WTC11 (cell line): ENCODE results near the gene C5orf15. TPM values are rescaled to one million over a fixed set of nuclear protein-coding genes. Genes with fewer than 3 reads are reported as not detected.

Experiments used
- ATAC-seq: fragments of 200-7000 bp; cut with Tn5 transposase; 2 replicates; pipeline ENCODE4 v1.10.0; 2021; ENCODE audit warnings: mild to moderate bottlenecking, moderate library complexity
- CTCF ChIA-PET: fragments of 300-600 bp; sonication (Branson Sonifier 250); formaldehyde crosslinking; loops from one replicate; lab custom pipeline; 2021; ENCODE audit warnings: antibody characterized with exemption; lab: Charles Lee
- POLR2A ChIA-PET: fragments of 350-600 bp; sonication (Branson Sonifier 250); formaldehyde crosslinking; loops from one replicate; lab custom pipeline; 2021; ENCODE audit warnings: antibody characterized with exemption; lab: Charles Lee
- DNase-seq: peaks from one replicate; pipeline ENCODE4 v3.0.0; 2021; ENCODE audit warnings: low spot score
- H3K27ac Mint-ChIP-seq: 2 replicates; pipeline ENCODE4 v1.8.0; 2021; ENCODE audit warnings: mixed read lengths
- H3K27me3 Mint-ChIP-seq: 2 replicates; pipeline ENCODE4 v1.8.0; 2021; ENCODE audit warnings: low read depth, mild to moderate bottlenecking, moderate library complexity, mixed read lengths
- H3K36me3 Mint-ChIP-seq: 2 replicates; pipeline ENCODE4 v1.8.0; 2021; ENCODE audit warnings: mixed read lengths
- H3K4me1 Mint-ChIP-seq: 2 replicates; pipeline ENCODE4 v1.8.0; 2022; ENCODE audit warnings: mixed read lengths
- H3K4me3 Mint-ChIP-seq: 2 replicates; pipeline ENCODE4 v1.8.0; 2021; ENCODE audit warnings: mild to moderate bottlenecking, moderate library complexity, mixed read lengths
- H3K9me3 Mint-ChIP-seq: 2 replicates; pipeline ENCODE4 v1.8.0; 2021; ENCODE audit warnings: mixed read lengths
- EMX1 ChIP-seq: fragments of 250-450 bp; sonication (Bioruptor Pico); IDR thresholded peaks from 2 replicates; pipeline ENCODE4 v1.8.0; 2021; ENCODE audit warnings: mild to moderate bottlenecking
- GRHL2 ChIP-seq: fragments of 250-450 bp; sonication (Bioruptor Pico); IDR thresholded peaks from 2 replicates; pipeline ENCODE4 v1.8.0; 2022; ENCODE audit warnings: mild to moderate bottlenecking, moderate library complexity; ENCODE audit not compliant: insufficient replicate concordance, severe bottlenecking
- GTF2I ChIP-seq: fragments of 250-450 bp; sonication (Bioruptor Pico); conservative IDR thresholded peaks from 2 replicates; pipeline ENCODE4 v1.4.0; 2021; ENCODE audit warnings: mild to moderate bottlenecking
- HMGA2 ChIP-seq: fragments of 250-450 bp; sonication (Bioruptor Pico); IDR thresholded peaks from 2 replicates; pipeline ENCODE4 v1.4.0; 2021; ENCODE audit warnings: mild to moderate bottlenecking, moderate library complexity
- MXD4 ChIP-seq: fragments of 250-450 bp; sonication (Bioruptor Pico); IDR thresholded peaks from 2 replicates; pipeline ENCODE4 v1.8.0; 2021; ENCODE audit warnings: mild to moderate bottlenecking, moderate library complexity, borderline replicate concordance
- RORB ChIP-seq: fragments of 250-450 bp; sonication (Bioruptor Pico); IDR thresholded peaks from 2 replicates; pipeline ENCODE4 v1.9.0; 2021; ENCODE audit warnings: mild to moderate bottlenecking
- SMAD3 ChIP-seq: sonication (generic); formaldehyde crosslinking; IDR thresholded peaks from 2 replicates; pipeline ENCODE4 v1.8.0; 2022; ENCODE audit warnings: missing genetic modification reagents, mild to moderate bottlenecking, borderline replicate concordance
- ZNF121 ChIP-seq: sonication (generic); formaldehyde crosslinking; IDR thresholded peaks from 2 replicates; pipeline ENCODE4 v1.8.0; 2023; ENCODE audit warnings: missing genetic modification reagents
- ZNF671 ChIP-seq: fragments of 250-450 bp; sonication (Bioruptor Pico); IDR thresholded peaks from 2 replicates; pipeline ENCODE4 v1.8.0; 2021; ENCODE audit warnings: mild to moderate bottlenecking
- total RNA-seq: library from RNA; stranded (reverse); gene quantifications from 3 replicates; pipeline ENCODE4 v1.2.3, GENCODE V29; 2021
- TF ChIP-seq, protein P1 (sequence below): sonication (generic); formaldehyde crosslinking; IDR thresholded peaks from 2 replicates; pipeline ENCODE4 v1.8.1; 2023; ENCODE audit warnings: mild to moderate bottlenecking, missing genetic modification reagents, moderate library complexity
- TF ChIP-seq, protein P2 (sequence below): sonication (generic); formaldehyde crosslinking; IDR thresholded peaks from 2 replicates; pipeline ENCODE4 v1.8.1; 2023; ENCODE audit warnings: mild to moderate bottlenecking, missing genetic modification reagents, moderate library complexity
- TF ChIP-seq, protein P3 (sequence below): sonication (generic); formaldehyde crosslinking; IDR thresholded peaks from 2 replicates; pipeline ENCODE4 v1.8.0; 2023; ENCODE audit warnings: missing genetic modification reagents
- TF ChIP-seq, protein P4 (sequence below): sonication (generic); formaldehyde crosslinking; IDR thresholded peaks from 2 replicates; pipeline ENCODE4 v1.8.0; 2022; ENCODE audit warnings: missing genetic modification reagents
- TF ChIP-seq, protein P5 (sequence below): sonication (generic); formaldehyde crosslinking; IDR thresholded peaks from 2 replicates; pipeline ENCODE4 v1.8.1; 2022; ENCODE audit warnings: low read depth, mild to moderate bottlenecking, moderate library complexity, missing genetic modification reagents, borderline replicate concordance
- TF ChIP-seq, protein P6 (sequence below): sonication (generic); formaldehyde crosslinking; IDR thresholded peaks from 2 replicates; pipeline ENCODE4 v1.8.1; 2022; ENCODE audit warnings: mild to moderate bottlenecking, missing genetic modification reagents, moderate library complexity, borderline replicate concordance
- TF ChIP-seq, protein P7 (sequence below): sonication (generic); formaldehyde crosslinking; conservative IDR thresholded peaks from 2 replicates; pipeline ENCODE4 v1.8.1; 2023; ENCODE audit warnings: mild to moderate bottlenecking, low read depth, missing genetic modification reagents, moderate library complexity

C5orf15 gene
- total RNA-seq, 1 experiment from 2014 or later, result 32.7 TPM

DNA sequence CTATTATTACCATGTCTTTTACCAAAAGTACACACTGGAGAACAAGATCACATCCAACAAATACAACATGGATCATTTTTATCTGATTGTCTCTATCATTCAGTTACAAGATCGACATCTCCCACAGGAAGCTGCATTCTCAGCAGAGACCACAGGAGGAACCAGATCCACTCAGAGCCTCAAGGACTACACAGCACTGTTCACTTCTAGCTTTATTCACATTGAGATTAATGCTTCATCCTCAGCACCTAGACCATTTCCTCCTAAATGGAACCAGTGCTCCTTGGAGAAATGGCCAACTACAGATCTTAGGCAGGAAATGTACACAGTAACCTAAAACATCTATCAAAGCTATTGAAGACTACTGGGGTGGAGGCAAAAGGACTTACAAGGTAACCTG lies 13.3 kb upstream of the C5orf15 start:
- TF ChIP-seq, protein P1, sequence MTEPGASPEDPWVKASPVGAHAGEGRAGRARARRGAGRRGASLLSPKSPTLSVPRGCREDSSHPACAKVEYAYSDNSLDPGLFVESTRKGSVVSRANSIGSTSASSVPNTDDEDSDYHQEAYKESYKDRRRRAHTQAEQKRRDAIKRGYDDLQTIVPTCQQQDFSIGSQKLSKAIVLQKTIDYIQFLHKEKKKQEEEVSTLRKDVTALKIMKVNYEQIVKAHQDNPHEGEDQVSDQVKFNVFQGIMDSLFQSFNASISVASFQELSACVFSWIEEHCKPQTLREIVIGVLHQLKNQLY (CRISPR knock-in tag), result no peak
- TF ChIP-seq GTF2I (CRISPR knock-in tag) (no peak), SMAD3 (CRISPR knock-in tag) (no peak), ZNF121 (CRISPR knock-in tag) (no peak), GRHL2 (no peak), HMGA2 (CRISPR knock-in tag) (no peak), EMX1 (CRISPR knock-in tag) (no peak), MXD4 (no peak), ZNF671 (CRISPR knock-in tag) (no peak), RORB (CRISPR knock-in tag) (no peak)
- TF ChIP-seq, protein P2, sequence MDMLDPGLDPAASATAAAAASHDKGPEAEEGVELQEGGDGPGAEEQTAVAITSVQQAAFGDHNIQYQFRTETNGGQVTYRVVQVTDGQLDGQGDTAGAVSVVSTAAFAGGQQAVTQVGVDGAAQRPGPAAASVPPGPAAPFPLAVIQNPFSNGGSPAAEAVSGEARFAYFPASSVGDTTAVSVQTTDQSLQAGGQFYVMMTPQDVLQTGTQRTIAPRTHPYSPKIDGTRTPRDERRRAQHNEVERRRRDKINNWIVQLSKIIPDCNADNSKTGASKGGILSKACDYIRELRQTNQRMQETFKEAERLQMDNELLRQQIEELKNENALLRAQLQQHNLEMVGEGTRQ (CRISPR knock-in tag), result no peak
- TF ChIP-seq, protein P3, sequence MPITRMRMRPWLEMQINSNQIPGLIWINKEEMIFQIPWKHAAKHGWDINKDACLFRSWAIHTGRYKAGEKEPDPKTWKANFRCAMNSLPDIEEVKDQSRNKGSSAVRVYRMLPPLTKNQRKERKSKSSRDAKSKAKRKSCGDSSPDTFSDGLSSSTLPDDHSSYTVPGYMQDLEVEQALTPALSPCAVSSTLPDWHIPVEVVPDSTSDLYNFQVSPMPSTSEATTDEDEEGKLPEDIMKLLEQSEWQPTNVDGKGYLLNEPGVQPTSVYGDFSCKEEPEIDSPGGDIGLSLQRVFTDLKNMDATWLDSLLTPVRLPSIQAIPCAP (CRISPR knock-in tag), result no peak
- TF ChIP-seq, protein P4, sequence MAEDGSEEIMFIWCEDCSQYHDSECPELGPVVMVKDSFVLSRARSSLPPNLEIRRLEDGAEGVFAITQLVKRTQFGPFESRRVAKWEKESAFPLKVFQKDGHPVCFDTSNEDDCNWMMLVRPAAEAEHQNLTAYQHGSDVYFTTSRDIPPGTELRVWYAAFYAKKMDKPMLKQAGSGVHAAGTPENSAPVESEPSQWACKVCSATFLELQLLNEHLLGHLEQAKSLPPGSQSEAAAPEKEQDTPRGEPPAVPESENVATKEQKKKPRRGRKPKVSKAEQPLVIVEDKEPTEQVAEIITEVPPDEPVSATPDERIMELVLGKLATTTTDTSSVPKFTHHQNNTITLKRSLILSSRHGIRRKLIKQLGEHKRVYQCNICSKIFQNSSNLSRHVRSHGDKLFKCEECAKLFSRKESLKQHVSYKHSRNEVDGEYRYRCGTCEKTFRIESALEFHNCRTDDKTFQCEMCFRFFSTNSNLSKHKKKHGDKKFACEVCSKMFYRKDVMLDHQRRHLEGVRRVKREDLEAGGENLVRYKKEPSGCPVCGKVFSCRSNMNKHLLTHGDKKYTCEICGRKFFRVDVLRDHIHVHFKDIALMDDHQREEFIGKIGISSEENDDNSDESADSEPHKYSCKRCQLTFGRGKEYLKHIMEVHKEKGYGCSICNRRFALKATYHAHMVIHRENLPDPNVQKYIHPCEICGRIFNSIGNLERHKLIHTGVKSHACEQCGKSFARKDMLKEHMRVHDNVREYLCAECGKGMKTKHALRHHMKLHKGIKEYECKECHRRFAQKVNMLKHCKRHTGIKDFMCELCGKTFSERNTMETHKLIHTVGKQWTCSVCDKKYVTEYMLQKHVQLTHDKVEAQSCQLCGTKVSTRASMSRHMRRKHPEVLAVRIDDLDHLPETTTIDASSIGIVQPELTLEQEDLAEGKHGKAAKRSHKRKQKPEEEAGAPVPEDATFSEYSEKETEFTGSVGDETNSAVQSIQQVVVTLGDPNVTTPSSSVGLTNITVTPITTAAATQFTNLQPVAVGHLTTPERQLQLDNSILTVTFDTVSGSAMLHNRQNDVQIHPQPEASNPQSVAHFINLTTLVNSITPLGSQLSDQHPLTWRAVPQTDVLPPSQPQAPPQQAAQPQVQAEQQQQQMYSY (CRISPR knock-in tag), result no peak
- TF ChIP-seq, protein P5, sequence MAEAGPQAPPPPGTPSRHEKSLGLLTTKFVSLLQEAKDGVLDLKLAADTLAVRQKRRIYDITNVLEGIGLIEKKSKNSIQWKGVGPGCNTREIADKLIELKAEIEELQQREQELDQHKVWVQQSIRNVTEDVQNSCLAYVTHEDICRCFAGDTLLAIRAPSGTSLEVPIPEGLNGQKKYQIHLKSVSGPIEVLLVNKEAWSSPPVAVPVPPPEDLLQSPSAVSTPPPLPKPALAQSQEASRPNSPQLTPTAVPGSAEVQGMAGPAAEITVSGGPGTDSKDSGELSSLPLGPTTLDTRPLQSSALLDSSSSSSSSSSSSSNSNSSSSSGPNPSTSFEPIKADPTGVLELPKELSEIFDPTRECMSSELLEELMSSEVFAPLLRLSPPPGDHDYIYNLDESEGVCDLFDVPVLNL (CRISPR knock-in tag), result no peak
- TF ChIP-seq, protein P6, sequence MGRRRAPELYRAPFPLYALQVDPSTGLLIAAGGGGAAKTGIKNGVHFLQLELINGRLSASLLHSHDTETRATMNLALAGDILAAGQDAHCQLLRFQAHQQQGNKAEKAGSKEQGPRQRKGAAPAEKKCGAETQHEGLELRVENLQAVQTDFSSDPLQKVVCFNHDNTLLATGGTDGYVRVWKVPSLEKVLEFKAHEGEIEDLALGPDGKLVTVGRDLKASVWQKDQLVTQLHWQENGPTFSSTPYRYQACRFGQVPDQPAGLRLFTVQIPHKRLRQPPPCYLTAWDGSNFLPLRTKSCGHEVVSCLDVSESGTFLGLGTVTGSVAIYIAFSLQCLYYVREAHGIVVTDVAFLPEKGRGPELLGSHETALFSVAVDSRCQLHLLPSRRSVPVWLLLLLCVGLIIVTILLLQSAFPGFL (CRISPR knock-in tag), result no peak
- TF ChIP-seq, protein P7, sequence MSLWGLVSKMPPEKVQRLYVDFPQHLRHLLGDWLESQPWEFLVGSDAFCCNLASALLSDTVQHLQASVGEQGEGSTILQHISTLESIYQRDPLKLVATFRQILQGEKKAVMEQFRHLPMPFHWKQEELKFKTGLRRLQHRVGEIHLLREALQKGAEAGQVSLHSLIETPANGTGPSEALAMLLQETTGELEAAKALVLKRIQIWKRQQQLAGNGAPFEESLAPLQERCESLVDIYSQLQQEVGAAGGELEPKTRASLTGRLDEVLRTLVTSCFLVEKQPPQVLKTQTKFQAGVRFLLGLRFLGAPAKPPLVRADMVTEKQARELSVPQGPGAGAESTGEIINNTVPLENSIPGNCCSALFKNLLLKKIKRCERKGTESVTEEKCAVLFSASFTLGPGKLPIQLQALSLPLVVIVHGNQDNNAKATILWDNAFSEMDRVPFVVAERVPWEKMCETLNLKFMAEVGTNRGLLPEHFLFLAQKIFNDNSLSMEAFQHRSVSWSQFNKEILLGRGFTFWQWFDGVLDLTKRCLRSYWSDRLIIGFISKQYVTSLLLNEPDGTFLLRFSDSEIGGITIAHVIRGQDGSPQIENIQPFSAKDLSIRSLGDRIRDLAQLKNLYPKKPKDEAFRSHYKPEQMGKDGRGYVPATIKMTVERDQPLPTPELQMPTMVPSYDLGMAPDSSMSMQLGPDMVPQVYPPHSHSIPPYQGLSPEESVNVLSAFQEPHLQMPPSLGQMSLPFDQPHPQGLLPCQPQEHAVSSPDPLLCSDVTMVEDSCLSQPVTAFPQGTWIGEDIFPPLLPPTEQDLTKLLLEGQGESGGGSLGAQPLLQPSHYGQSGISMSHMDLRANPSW (CRISPR knock-in tag), result no peak
- ChIA-PET POLR2A (no interaction called here), CTCF (interaction anchor here (1.5 kb wide), 1 partner anchor 15 kb away, joined by 5 read pairs; no protein-coding TSS in a partner anchor)
- DNase-seq (no peak), ATAC-seq (no peak)
- no peak overlapping the region for H3K4me3 Mint-ChIP-seq
- H3K27ac Mint-ChIP-seq, result no peak overlapping the region
- peaks cover 58% of the 10 kb centered on the region for H3K36me3 Mint-ChIP-seq
- H3K4me1 Mint-ChIP-seq, result 0 out of 2 replicates have a peak, but pooled peaks cover 3% of the 10 kb centered on the region
- H3K9me3 Mint-ChIP-seq, result no peaks in the 10 kb centered on the region
- H3K27me3 Mint-ChIP-seq, result no peaks in the 10 kb centered on the region
